Endothelial cell of umbilical vein (primary cell): ENCODE measurements around the gene PRRC2A. TPM values are rescaled to one million over a fixed set of nuclear protein-coding genes. Genes with fewer than 3 reads are reported as not detected.

ENCODE experiments used
- BruUV-seq: library from RNA; stranded (reverse); fragments of 400-500 nt; replicated peaks from 2 replicates; lab custom pipeline; 2021; lab: Mats Ljungman, UMichigan
- CTCF ChIA-PET: fragments of 300-600, 350-600 bp; sonication (Branson Sonifier 250); formaldehyde crosslinking; loops from one replicate; lab custom pipeline; 2021; ENCODE audit warnings: antibody characterized with exemption, inconsistent platforms; lab: Charles Lee
- POLR2A ChIA-PET: fragments of 300-600, 350-600 bp; sonication (Branson Sonifier 250); formaldehyde crosslinking; loops from one replicate; lab custom pipeline; 2021; ENCODE audit warnings: antibody characterized with exemption, inconsistent platforms; lab: Charles Lee
- DNase-seq: peaks from one replicate; pipeline ENCODE4 v3.0.0-alpha.2; 2011; ENCODE audit warnings: low read depth, low spot score
- FAIRE-seq: peaks from 2 replicates; lab custom pipeline; 2011; peaks lifted over from hg19 to GRCh38; lab: Jason Lieb, UNC
- H2AFZ ChIP-seq: 2 replicates; pipeline ENCODE4 v1.6.0; 2012; ENCODE audit warnings: low read depth, low read length, control low read depth, inconsistent platforms
- H3K27ac ChIP-seq: 2 replicates; pipeline ENCODE4 v1.5.1; 2011; ENCODE audit warnings: low read depth, mild to moderate bottlenecking, control low read depth, low read length, moderate library complexity; ENCODE audit not compliant: insufficient read depth
- H3K27me3 ChIP-seq, 2 experiments: 2 replicates each; pipeline versions ENCODE4 v1.6.0 to v1.6.1; 2011; ENCODE audit warnings: low read length in 2 of 2, mixed read lengths in 1 of 2; ENCODE audit not compliant: control insufficient read depth in 2 of 2, insufficient read depth in 2 of 2
- H3K36me3 ChIP-seq, 2 experiments: 2 replicates in 1 of 2; 3 replicates in 1 of 2; pipeline ENCODE4 v1.5.1; 2011; ENCODE audit warnings: low read length in 2 of 2, mild to moderate bottlenecking in 1 of 2, moderate library complexity in 1 of 2; ENCODE audit not compliant: control insufficient read depth in 2 of 2, insufficient read depth in 2 of 2; ENCODE audit errors: extremely low read depth in 1 of 2
- H3K4me1 ChIP-seq: 3 replicates; pipeline ENCODE4 v1.5.1; 2011; ENCODE audit warnings: mild to moderate bottlenecking, low read length; ENCODE audit not compliant: control insufficient read depth, insufficient read depth; ENCODE audit errors: extremely low read depth
- H3K4me2 ChIP-seq: 2 replicates; pipeline ENCODE4 v1.6.1; 2011; ENCODE audit warnings: low read length, control low read depth, mixed read lengths; ENCODE audit not compliant: insufficient read depth
- H3K4me3 ChIP-seq, 3 experiments: fragments of 200-600 bp in 1 of 3; sonication (generic), shearing (Covaris generic) in 1 of 3; replicated peaks in 1 of 3; 2 replicates each; pipeline ENCODE4 v1.5.1; 2011 to 2016; ENCODE audit warnings: control low read depth in 3 of 3, low read length in 3 of 3, mild to moderate bottlenecking in 2 of 3, inconsistent platforms in 1 of 3, low read depth in 1 of 3, moderate library complexity in 1 of 3; ENCODE audit not compliant: insufficient read depth in 1 of 3
- H3K79me2 ChIP-seq: 2 replicates; pipeline ENCODE4 v1.6.0; 2012; ENCODE audit warnings: low read length, inconsistent platforms; ENCODE audit not compliant: control insufficient read depth, insufficient read depth
- H3K9ac ChIP-seq: replicated peaks from 2 replicates; pipeline ENCODE3; 2011; ENCODE audit warnings: low read length, control low read depth; ENCODE audit not compliant: insufficient read depth; ENCODE audit errors: extremely low read depth
- H3K9me1 ChIP-seq: replicated peaks from 3 replicates; pipeline ENCODE4 v1.6.0; 2011; ENCODE audit warnings: mild to moderate bottlenecking, low read length; ENCODE audit not compliant: control insufficient read depth, insufficient read depth; ENCODE audit errors: extremely low read depth
- H3K9me3 ChIP-seq: replicated peaks from 2 replicates; pipeline ENCODE4 v1.5.1; 2012; ENCODE audit warnings: low read length, inconsistent platforms; ENCODE audit not compliant: control insufficient read depth, insufficient read depth
- H4K20me1 ChIP-seq: replicated peaks from 2 replicates; pipeline ENCODE3; 2011; ENCODE audit warnings: mild to moderate bottlenecking, low read length; ENCODE audit not compliant: control insufficient read depth, insufficient read depth; ENCODE audit errors: extremely low read depth
- CTCF ChIP-seq, 2 donors: IDR thresholded peaks; 1 replicate in 1 of 2; 2 replicates in 1 of 2; pipeline ENCODE4 v1.5.1; 2011; ENCODE audit warnings: low read length in 2 of 2, mild to moderate bottlenecking in 2 of 2, moderate library complexity in 2 of 2, control low read depth in 1 of 2, inconsistent platforms in 1 of 2, low read depth in 1 of 2; ENCODE audit not compliant: insufficient read depth in 1 of 2; ENCODE audit errors: extremely low read depth in 1 of 2
- EZH2 ChIP-seq: IDR thresholded peaks from 2 replicates; pipeline ENCODE4 v1.6.1; 2012; ENCODE audit warnings: borderline replicate concordance, low read depth, mild to moderate bottlenecking, moderate library complexity, low read length, inconsistent platforms; ENCODE audit not compliant: severe bottlenecking
- FOS ChIP-seq: IDR thresholded peaks from 2 replicates; pipeline ENCODE4 v1.6.1; 2011; ENCODE audit warnings: mild to moderate bottlenecking, low read length, moderate library complexity, borderline replicate concordance; ENCODE audit not compliant: insufficient read depth
- GATA2 ChIP-seq: IDR thresholded peaks from 2 replicates; pipeline ENCODE4 v1.7.0; 2011; ENCODE audit warnings: low read depth, mild to moderate bottlenecking, moderate library complexity, mixed read lengths, low read length; ENCODE audit not compliant: insufficient read length, insufficient read depth
- JUN ChIP-seq: IDR thresholded peaks from 2 replicates; pipeline ENCODE4 v1.6.1; 2011; ENCODE audit warnings: borderline replicate concordance, low read depth; ENCODE audit not compliant: insufficient read length, insufficient read depth
- MAX ChIP-seq: IDR thresholded peaks from 2 replicates; pipeline ENCODE4 v1.6.1; 2011; ENCODE audit not compliant: insufficient read depth, insufficient read length
- MYC ChIP-seq: IDR thresholded peaks from one replicate; pipeline ENCODE4 v1.6.1; 2011; ENCODE audit warnings: mild to moderate bottlenecking, low read depth, low read length
- POLR2A ChIP-seq: IDR thresholded peaks from 2 replicates; pipeline ENCODE4 v1.6.1; 2012; ENCODE audit warnings: low read depth, mild to moderate bottlenecking, control low read depth, low read length
- POLR2AphosphoS5 ChIP-seq: IDR thresholded peaks from 2 replicates; pipeline ENCODE4 v1.6.1; 2012; ENCODE audit warnings: low read depth, mild to moderate bottlenecking, control low read depth, low read length, moderate library complexity; ENCODE audit not compliant: insufficient read depth
- dilution Hi-C: fragments of 300-500 bp; cut with MboI; formaldehyde crosslinking; loops from one replicate; pipeline ENCODE4 v1.15.0; 2019; ENCODE audit warnings: low sequenced_read_pairs; ENCODE audit not compliant: extremely low pct_ligation_motif_present
- intact Hi-C: fragments of 100-400 bp; cut with micrococcal nuclease; formaldehyde crosslinking; loops from one replicate; pipeline ENCODE4 v1.10.0; 2022
- polyA plus RNA-seq, 4 experiments: library from polyadenylated mRNA; depleted of rRNA in 3 of 4; stranded (reverse) in 3 of 4; unstranded in 1 of 4; fragments of >200 nt; gene quantifications; 2 replicates each; pipeline versions ENCODE4 v1.2.1 to v1.2.3, GENCODE V29; 2011 to 2012; ENCODE audit warnings: missing spikeins in 1 of 4
- total RNA-seq: library from RNA; stranded (reverse); gene quantifications from 2 replicates; pipeline ENCODE4 v1.2.3, GENCODE V29; 2021

Gene PRRC2A
- total and polyA plus RNA-seq, 2 donors (not counting 3 experiments of a cell fraction or from before 2014, with no cell fraction given) = 88.4 to 229 TPM

DNA sequence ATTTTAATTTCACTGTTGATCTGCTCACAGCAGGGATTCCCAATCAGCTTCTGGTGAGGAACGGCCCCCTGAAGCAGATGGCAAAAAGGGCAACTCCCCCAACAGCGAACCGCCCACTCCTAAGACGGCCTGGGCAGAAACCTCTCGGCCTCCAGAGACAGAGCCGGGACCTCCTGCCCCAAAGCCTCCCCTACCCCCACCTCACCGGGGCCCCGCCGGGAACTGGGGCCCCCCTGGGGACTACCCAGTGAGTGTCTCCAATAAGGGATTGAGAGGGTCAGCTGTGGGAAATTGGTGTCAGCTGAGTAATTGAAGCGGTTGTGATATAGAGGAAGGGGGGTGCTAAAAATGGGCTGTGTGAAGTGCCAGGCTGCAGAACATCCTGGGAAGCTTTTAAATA lies 6.4 kb downstream of the PRRC2A start:
- Histone ChIP-seq H3K4me3 (no peak overlapping the region), H2AFZ (no peak overlapping the region), H3K9me1 (no peaks in the 10 kb centered on the region), H3K79me2 (peaks cover 58% of the 10 kb centered on the region), H3K9ac (no peak overlapping the region), H4K20me1 (no peaks in the 10 kb centered on the region), H3K4me2 (no peak overlapping the region), H3K9me3 (no peaks in the 10 kb centered on the region), H3K27me3 (no peaks in the 10 kb centered on the region), H3K27ac (no peak overlapping the region), H3K36me3 (peaks cover 41 to 72% of the 10 kb centered on the region in 2 experiments), H3K4me1 (peaks cover 9% of the 10 kb centered on the region)
- FAIRE-seq = no peak
- ChIA-PET CTCF (interaction anchor here (1.2 to 2.4 kb wide), 2 partner anchors 12 to 25 kb away, joined by 4 to 5 read pairs; partner anchors contain the start of gene BAG6), POLR2A (no interaction called here)
- DNase-seq = no peak
- intact Hi-C loops = no loop called here
- BruUV-seq = no TSS peak
- dilution Hi-C loops = no loop called here
- TF ChIP-seq JUN (no peak), FOS (no peak), GATA2 (no peak), MAX (no peak), MYC (no peak), CTCF (IDR thresholded peaks at IDR 0.05; ENCODE audit: extremely low read depth in 1 of 2, insufficient read depth in 1 of 2, low read depth in 1 of 2, low read length in 2 of 2) (no peak), POLR2A (no peak), POLR2AphosphoS5 (no peak), EZH2 (no peak)
